ENCODE results near the gene SPPL3.

Gene SPPL3

GRCh38 chr12:120740871-120741270 lies 163.3 kb downstream of the SPPL3 start:
- TF ChIP-seq CTCF (IDR thresholded peaks at IDR 0.05), result no peak
- DNase-seq, result no peak
- H3K27me3 ChIP-seq, result no peaks in the 10 kb centered on the region
- no peak overlapping the region for H3K27ac ChIP-seq
- H3K4me3 ChIP-seq, result no peak overlapping the region
- no peaks in the 10 kb centered on the region for H3K4me1 ChIP-seq
- no peaks in the 10 kb centered on the region for H3K9me3 ChIP-seq
- peaks cover 0 to 34% (median 16%) of the 10 kb centered on the region in 3 donors for H3K36me3 ChIP-seq
- intact Hi-C loops (cut with DNase I; ENCODE audit: low total_unique reads), result no loop called here

- no peaks in the 10 kb centered on the region for H3K9me3 ChIP-seq
- intact Hi-C loops (cut with DNase I; ENCODE audit: low total_unique reads), result no loop called here
- peaks cover 0 to 34% (median 16%) of the 10 kb centered on the region in 3 donors for H3K36me3 ChIP-seq
- H3K4me1 ChIP-seq, result no peaks in the 10 kb centered on the region
- no peaks in the 10 kb centered on the region for H3K27me3 ChIP-seq
- DNase-seq, result no peak
- H3K27ac ChIP-seq, result no peak overlapping the region
- no peak for TF ChIP-seq CTCF (IDR thresholded peaks at IDR 0.05)
- no peak overlapping the region for H3K4me3 ChIP-seq
These were observed 164.1 kb downstream of the SPPL3 start for GRCh38 chr12:120739821-120740613.

- no peak for DNase-seq
- Histone ChIP-seq H3K27ac (no peak overlapping the region), H3K9me3 (no peaks in the 10 kb centered on the region), H3K4me1 (no peaks in the 10 kb centered on the region), H3K4me3 (no peak overlapping the region), H3K36me3 (peaks cover 0 to 37% (median 16%) of the 10 kb centered on the region in 3 donors), H3K27me3 (no peaks in the 10 kb centered on the region)
- intact Hi-C loops (cut with DNase I; ENCODE audit: low total_unique reads), result no loop called here
- TF ChIP-seq CTCF (IDR thresholded peaks at IDR 0.05), result no peak
These were observed 165.0 kb downstream of the SPPL3 start for GRCh38 chr12:120739031-120739762.

GRCh38 chr12:120738252-120739030 lies 165.7 kb downstream of the SPPL3 start:
- Histone ChIP-seq H3K36me3 (peaks cover 0 to 45% (median 16%) of the 10 kb centered on the region in 3 donors), H3K27me3 (no peaks in the 10 kb centered on the region), H3K9me3 (no peaks in the 10 kb centered on the region), H3K4me3 (no peak overlapping the region), H3K27ac (no peak overlapping the region), H3K4me1 (no peaks in the 10 kb centered on the region)
- no peak for TF ChIP-seq CTCF (IDR thresholded peaks at IDR 0.05)
- DNase-seq, result no peak
- intact Hi-C loops (cut with DNase I; ENCODE audit: low total_unique reads), result no loop called here

GRCh38 chr12:120737557-120738251 lies 166.5 kb downstream of the SPPL3 start:
- H3K27me3 ChIP-seq, result no peaks in the 10 kb centered on the region
- no peaks in the 10 kb centered on the region for H3K9me3 ChIP-seq
- intact Hi-C loops (cut with DNase I; ENCODE audit: low total_unique reads), result no loop called here
- TF ChIP-seq CTCF (IDR thresholded peaks at IDR 0.05), result no peak
- H3K36me3 ChIP-seq, result peaks cover 0 to 45% (median 16%) of the 10 kb centered on the region in 3 donors
- no peak overlapping the region for H3K4me3 ChIP-seq
- DNase-seq, result no peak
- H3K27ac ChIP-seq, result no peak overlapping the region
- H3K4me1 ChIP-seq, result no peaks in the 10 kb centered on the region

Data from tibial artery (tissue), 4 donors.